IMR-90 (cell line): ENCODE measurements around the gene PAPPA. TPM values are rescaled to one million over a fixed set of nuclear protein-coding genes. Genes with fewer than 3 reads are reported as not detected.

ENCODE experiments used
- ATAC-seq: fragments of 200-7000 bp; cut with Tn5 transposase; 2 replicates; pipeline ENCODE4 v1.9.1; 2020; ENCODE audit warnings: low read depth, mild to moderate bottlenecking, moderate library complexity
- BruUV-seq: library from RNA; stranded (reverse); fragments of 400-500 nt; replicated peaks from 2 replicates; lab custom pipeline; 2021; lab: Mats Ljungman, UMichigan
- CTCF ChIA-PET: fragments of 300-600 bp; formaldehyde crosslinking; extraction: SDS; loops from one replicate; lab custom pipeline; 2021; ENCODE audit warnings: antibody characterized with exemption; lab: Yijun Ruan, JAX
- POLR2A ChIA-PET: fragments of 300-600 bp; sonication (Branson Sonifier 250); formaldehyde crosslinking; loops from one replicate; lab custom pipeline; 2022; ENCODE audit warnings: antibody characterized with exemption; ENCODE audit not compliant: unreplicated experiment; lab: Charles Lee
- DNase-seq: peaks from one replicate; pipeline ENCODE4 v3.0.0; 2013
- H2AFZ ChIP-seq: replicated peaks from 2 replicates; pipeline ENCODE3; 2013; ENCODE audit warnings: low read length, mild to moderate bottlenecking; ENCODE audit not compliant: poor library complexity
- H2AK5ac ChIP-seq: 2 replicates; pipeline ENCODE4 v1.6.1; 2013; ENCODE audit warnings: low read depth, low read length, inconsistent platforms
- H2AK9ac ChIP-seq: replicated peaks from 2 replicates; pipeline ENCODE3; 2013; ENCODE audit warnings: mild to moderate bottlenecking, low read depth, low read length, moderate library complexity; ENCODE audit not compliant: poor library complexity
- H2BK120ac ChIP-seq: 2 replicates; pipeline ENCODE4 v1.6.1; 2013; ENCODE audit warnings: low read depth, low read length, inconsistent platforms
- H2BK15ac ChIP-seq: 3 replicates; pipeline ENCODE4 v1.6.1; 2013; ENCODE audit warnings: low read depth, low read length, inconsistent platforms
- H2BK20ac ChIP-seq: 2 replicates; pipeline ENCODE4 v1.6.1; 2013; ENCODE audit warnings: low read depth, mild to moderate bottlenecking, inconsistent platforms, low read length, moderate library complexity
- H2BK5ac ChIP-seq: 2 replicates; pipeline ENCODE4 v1.6.1; 2013; ENCODE audit warnings: mild to moderate bottlenecking, low read depth, low read length, inconsistent platforms; ENCODE audit not compliant: poor library complexity, severe bottlenecking
- H3K14ac ChIP-seq: replicated peaks from 2 replicates; pipeline ENCODE4 v1.6.1; 2013; ENCODE audit warnings: low read depth, low read length, inconsistent platforms
- H3K18ac ChIP-seq: 2 replicates; pipeline ENCODE4 v1.6.1; 2013; ENCODE audit warnings: low read depth, low read length, control low read depth
- H3K23ac ChIP-seq: 2 replicates; pipeline ENCODE4 v1.6.1; 2013; ENCODE audit warnings: low read depth, low read length, inconsistent platforms
- H3K27ac ChIP-seq: 2 replicates; pipeline ENCODE4 v1.5.1; 2013; ENCODE audit warnings: mild to moderate bottlenecking, control low read depth, low read length; ENCODE audit not compliant: insufficient read depth
- H3K27me3 ChIP-seq: 2 replicates; pipeline ENCODE4 v1.6.1; 2013; ENCODE audit warnings: low read length; ENCODE audit not compliant: control insufficient read depth, insufficient read depth
- H3K36me3 ChIP-seq: 2 replicates; pipeline ENCODE4 v1.6.1; 2013; ENCODE audit warnings: low read length, mixed read lengths; ENCODE audit not compliant: control insufficient read depth, insufficient read depth
- H3K4ac ChIP-seq: 2 replicates; pipeline ENCODE4 v1.6.1; 2013; ENCODE audit warnings: low read depth, low read length, inconsistent platforms
- H3K4me1 ChIP-seq: 2 replicates; pipeline ENCODE4 v1.6.1; 2013; ENCODE audit warnings: low read length, mixed read lengths; ENCODE audit not compliant: control insufficient read depth, insufficient read depth
- H3K4me2 ChIP-seq: 2 replicates; pipeline ENCODE4 v1.6.1; 2013; ENCODE audit warnings: low read depth, mild to moderate bottlenecking, control low read depth, low read length, moderate library complexity
- H3K4me3 ChIP-seq: 2 replicates; pipeline ENCODE4 v1.5.1; 2013; ENCODE audit warnings: low read depth, mild to moderate bottlenecking, control low read depth, low read length, moderate library complexity; ENCODE audit not compliant: insufficient read depth
- H3K56ac ChIP-seq: 2 replicates; pipeline ENCODE4 v1.6.1; 2013; ENCODE audit warnings: low read length, inconsistent platforms; ENCODE audit not compliant: insufficient read depth; ENCODE audit errors: extremely low read depth
- H3K79me1 ChIP-seq, 2 experiments: 2 replicates each; pipeline ENCODE4 v1.6.1; 2013; ENCODE audit warnings: low read length in 2 of 2, inconsistent platforms in 1 of 2, low read depth in 1 of 2
- H3K9ac ChIP-seq: 2 replicates; pipeline ENCODE4 v1.6.1; 2013; ENCODE audit warnings: low read depth, low read length, control low read depth
- H3K9me1 ChIP-seq: 2 replicates; pipeline ENCODE4 v1.6.1; 2013; ENCODE audit warnings: low read length, inconsistent platforms; ENCODE audit not compliant: insufficient read depth
- H3K9me3 ChIP-seq: 2 replicates; pipeline ENCODE4 v1.6.1; 2013; ENCODE audit warnings: low read length; ENCODE audit not compliant: control insufficient read depth, insufficient read depth
- H4K20me1 ChIP-seq: 2 replicates; pipeline ENCODE4 v1.6.1; 2013; ENCODE audit warnings: low read length, inconsistent platforms; ENCODE audit not compliant: insufficient read depth
- H4K5ac ChIP-seq: 2 replicates; pipeline ENCODE4 v1.6.1; 2013; ENCODE audit warnings: mild to moderate bottlenecking, low read depth, low read length, control low read depth
- H4K8ac ChIP-seq, 2 experiments: 2 replicates each; pipeline ENCODE4 v1.6.1; 2013; ENCODE audit warnings: low read depth in 2 of 2, low read length in 2 of 2, control low read depth in 1 of 2, inconsistent platforms in 1 of 2
- H4K91ac ChIP-seq: 2 replicates; pipeline ENCODE4 v1.6.1; 2013; ENCODE audit warnings: low read depth, low read length, inconsistent platforms; ENCODE audit not compliant: insufficient read depth
- CEBPB ChIP-seq: IDR thresholded peaks from 2 replicates; pipeline ENCODE4 v1.6.1; 2012; ENCODE audit warnings: low read depth, low read length, improper control_type of control experiment
- CHD1 ChIP-seq: IDR thresholded peaks from 2 replicates; pipeline ENCODE4 v1.6.1; 2012; ENCODE audit warnings: low read depth, low read length, improper control_type of control experiment
- FOS ChIP-seq: fragments of 150-350 bp; IDR thresholded peaks from 2 replicates; pipeline ENCODE4 v1.6.1; 2016; ENCODE audit warnings: low read depth, low read length
- MAFK ChIP-seq: IDR thresholded peaks from 2 replicates; pipeline ENCODE4 v1.6.1; 2012; ENCODE audit warnings: low read depth, low read length, improper control_type of control experiment
- MAZ ChIP-seq: IDR thresholded peaks from 2 replicates; pipeline ENCODE4 v1.6.1; 2012; ENCODE audit warnings: low read depth, mild to moderate bottlenecking, low read length, improper control_type of control experiment, moderate library complexity, borderline replicate concordance
- MXI1 ChIP-seq: IDR thresholded peaks from 2 replicates; pipeline ENCODE4 v1.6.1; 2012; ENCODE audit warnings: low read depth, mild to moderate bottlenecking, low read length, moderate library complexity, borderline replicate concordance
- NFE2L2 ChIP-seq: fragments of 150-350 bp; IDR thresholded peaks from 2 replicates; pipeline ENCODE4 v1.6.1; 2016; ENCODE audit warnings: low read depth, mild to moderate bottlenecking, low read length
- POLR2A ChIP-seq: IDR thresholded peaks from 2 replicates; pipeline ENCODE4 v1.6.1; 2012; ENCODE audit warnings: mild to moderate bottlenecking, low read depth, low read length
- RAD21 ChIP-seq: IDR thresholded peaks from 2 replicates; pipeline ENCODE4 v1.6.1; 2012; ENCODE audit warnings: low read length, improper control_type of control experiment
- RCOR1 ChIP-seq: IDR thresholded peaks from 2 replicates; pipeline ENCODE4 v1.6.1; 2012; ENCODE audit warnings: mild to moderate bottlenecking, low read length, improper control_type of control experiment; ENCODE audit not compliant: insufficient replicate concordance
- RFX5 ChIP-seq: IDR thresholded peaks from 2 replicates; pipeline ENCODE4 v1.8.0; 2012; ENCODE audit warnings: low read depth, mild to moderate bottlenecking, low read length, moderate library complexity
- SMC3 ChIP-seq: fragments of 150-350 bp; IDR thresholded peaks from 2 replicates; pipeline ENCODE4 v1.6.1; 2016; ENCODE audit warnings: low read depth, mild to moderate bottlenecking, antibody characterized with exemption, low read length, moderate library complexity
- USF2 ChIP-seq: fragments of 150-350 bp; IDR thresholded peaks from 2 replicates; pipeline ENCODE4 v1.6.1; 2017; ENCODE audit warnings: mild to moderate bottlenecking, antibody characterized with exemption, low read length, low read depth
- WGBS, 2 experiments: methylation state at CpG; one replicate each; pipeline versions ENCODE4 v1.1.5 to v1.1.7; 2013; ENCODE audit warnings: missing lambda C conversion rate in 2 of 2; ENCODE audit not compliant: insufficient read length in 1 of 2; ENCODE audit errors: extremely low coverage in 2 of 2; 5-methylcytosine and 5-hydroxymethylcytosine counted together
- dilution Hi-C: fragments of 300-500 bp; cut with HindIII; formaldehyde crosslinking; loops from one replicate; pipeline ENCODE4 v1.14.3; 2018; ENCODE audit warnings: low sequenced_read_pairs; ENCODE audit not compliant: unreplicated experiment
- in situ Hi-C: fragments of 300-500 bp; cut with MboI; formaldehyde crosslinking; loops from 3 replicates; pipeline ENCODE4 v1.14.3; 2019; ENCODE audit warnings: low sequenced_read_pairs, inconsistent platforms, mixed read lengths
- intact Hi-C: fragments of 100-400 bp; cut with micrococcal nuclease; formaldehyde crosslinking; loops from 2 replicates; pipeline ENCODE4 v1.10.0; 2022
- polyA plus RNA-seq, 3 experiments: library from polyadenylated mRNA; depleted of rRNA; stranded (reverse); fragments of >200 nt; gene quantifications; 2 replicates each; pipeline ENCODE4 v1.2.3, GENCODE V29; 2012; ENCODE audit warnings: low replicate concordance in 1 of 3
- total RNA-seq: library from RNA; depleted of rRNA; stranded (reverse); fragments of >200 nt; gene quantifications from 2 replicates; pipeline ENCODE4 v1.2.3, GENCODE V29; 2012
- TF ChIP-seq, protein P1 (sequence below): fragments of 150-350 bp; IDR thresholded peaks from 2 replicates; pipeline ENCODE4 v1.6.1; 2016; ENCODE audit warnings: low read depth, mild to moderate bottlenecking, low read length, moderate library complexity, borderline replicate concordance
- TF ChIP-seq, protein P2 (sequence below): conservative IDR thresholded peaks from 2 replicates; pipeline ENCODE4 v1.5.1; 2012; ENCODE audit warnings: mild to moderate bottlenecking, low read depth, low read length, improper control_type of control experiment

The PAPPA gene
- total and polyA plus RNA-seq, 2 of the 4 experiments (the other 2 are of a cell fraction) = 8.3 to 12.4 TPM

GRCh38 chr9:116285320-116285719 is 131.7 kb downstream of the PAPPA start:
- Histone ChIP-seq H2BK5ac (no peak overlapping the region), H3K27me3 (no peaks in the 10 kb centered on the region), H3K27ac (no peak overlapping the region), H3K79me1 (0 out of 4 replicates have a peak, but pooled peaks cover 0 to 4% of the 10 kb centered on the region in 2 experiments), H2BK15ac (no peak overlapping the region), H3K9me3 (no peaks in the 10 kb centered on the region), H3K4me2 (no peak overlapping the region), H2BK120ac (no peak overlapping the region), H4K5ac (no peak overlapping the region), H3K14ac (no peak overlapping the region), H4K8ac (no peak overlapping the region), H2AFZ (no peak overlapping the region), H3K9me1 (peaks cover 11% of the 10 kb centered on the region), H2BK20ac (no peak overlapping the region), H3K4me3 (no peak overlapping the region), H2AK5ac (no peak overlapping the region), H3K9ac (no peak overlapping the region), H3K18ac (no peak overlapping the region), H4K20me1 (peaks cover 14% of the 10 kb centered on the region; the same call in 1 of the 2 replicates), H2AK9ac (no peak overlapping the region), H3K36me3 (peaks cover 29% of the 10 kb centered on the region), H3K4ac (no peak overlapping the region), H3K4me1 (peaks cover 4% of the 10 kb centered on the region), H4K91ac (no peak overlapping the region), H3K23ac (no peak overlapping the region), H3K56ac (no peak overlapping the region)
- ATAC-seq (no peak), DNase-seq (no peak)
- no CpG with 5 or more reads among the region's 4 CpGs for WGBS, 2 experiments
- dilution Hi-C loops = no loop called here
- POLR2A ChIA-PET = no interaction called here
- in situ Hi-C loops = no loop called here
- BruUV-seq = no TSS peak
- TF ChIP-seq FOS = no peak
- no peak for TF ChIP-seq RCOR1
- no peak for TF ChIP-seq MXI1
- no peak for TF ChIP-seq NFE2L2
- TF ChIP-seq, protein P1, sequence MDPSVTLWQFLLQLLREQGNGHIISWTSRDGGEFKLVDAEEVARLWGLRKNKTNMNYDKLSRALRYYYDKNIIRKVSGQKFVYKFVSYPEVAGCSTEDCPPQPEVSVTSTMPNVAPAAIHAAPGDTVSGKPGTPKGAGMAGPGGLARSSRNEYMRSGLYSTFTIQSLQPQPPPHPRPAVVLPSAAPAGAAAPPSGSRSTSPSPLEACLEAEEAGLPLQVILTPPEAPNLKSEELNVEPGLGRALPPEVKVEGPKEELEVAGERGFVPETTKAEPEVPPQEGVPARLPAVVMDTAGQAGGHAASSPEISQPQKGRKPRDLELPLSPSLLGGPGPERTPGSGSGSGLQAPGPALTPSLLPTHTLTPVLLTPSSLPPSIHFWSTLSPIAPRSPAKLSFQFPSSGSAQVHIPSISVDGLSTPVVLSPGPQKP = no peak
- TF ChIP-seq CEBPB = no peak
- no peak for TF ChIP-seq USF2
- TF ChIP-seq POLR2A = no peak
- TF ChIP-seq MAZ = no peak
- no peak for TF ChIP-seq MAFK
- TF ChIP-seq RAD21 = no peak
- TF ChIP-seq, protein P2, sequence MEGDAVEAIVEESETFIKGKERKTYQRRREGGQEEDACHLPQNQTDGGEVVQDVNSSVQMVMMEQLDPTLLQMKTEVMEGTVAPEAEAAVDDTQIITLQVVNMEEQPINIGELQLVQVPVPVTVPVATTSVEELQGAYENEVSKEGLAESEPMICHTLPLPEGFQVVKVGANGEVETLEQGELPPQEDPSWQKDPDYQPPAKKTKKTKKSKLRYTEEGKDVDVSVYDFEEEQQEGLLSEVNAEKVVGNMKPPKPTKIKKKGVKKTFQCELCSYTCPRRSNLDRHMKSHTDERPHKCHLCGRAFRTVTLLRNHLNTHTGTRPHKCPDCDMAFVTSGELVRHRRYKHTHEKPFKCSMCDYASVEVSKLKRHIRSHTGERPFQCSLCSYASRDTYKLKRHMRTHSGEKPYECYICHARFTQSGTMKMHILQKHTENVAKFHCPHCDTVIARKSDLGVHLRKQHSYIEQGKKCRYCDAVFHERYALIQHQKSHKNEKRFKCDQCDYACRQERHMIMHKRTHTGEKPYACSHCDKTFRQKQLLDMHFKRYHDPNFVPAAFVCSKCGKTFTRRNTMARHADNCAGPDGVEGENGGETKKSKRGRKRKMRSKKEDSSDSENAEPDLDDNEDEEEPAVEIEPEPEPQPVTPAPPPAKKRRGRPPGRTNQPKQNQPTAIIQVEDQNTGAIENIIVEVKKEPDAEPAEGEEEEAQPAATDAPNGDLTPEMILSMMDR = no peak
- no peak for TF ChIP-seq CHD1
- TF ChIP-seq RFX5 = no peak
- no peak for TF ChIP-seq SMC3
- intact Hi-C loops = no loop called here
- CTCF ChIA-PET = no interaction called here
